NOMO-1 treated with dmso at 0.1 percent for 144 hours (cell line): Measurements from ENCODE around the gene GBP1.
"Not testable (repeated sequence)": the region's sequence is repeated elsewhere in the genome, so short reads cannot be mapped to it uniquely, and the experiment has no call there.

Experiments
- DNase-seq: peaks from one replicate; lab custom pipeline; 2025; ENCODE audit not compliant: unreplicated experiment; lab: John Stamatoyannopoulos, UW

The GBP1 gene

DNA sequence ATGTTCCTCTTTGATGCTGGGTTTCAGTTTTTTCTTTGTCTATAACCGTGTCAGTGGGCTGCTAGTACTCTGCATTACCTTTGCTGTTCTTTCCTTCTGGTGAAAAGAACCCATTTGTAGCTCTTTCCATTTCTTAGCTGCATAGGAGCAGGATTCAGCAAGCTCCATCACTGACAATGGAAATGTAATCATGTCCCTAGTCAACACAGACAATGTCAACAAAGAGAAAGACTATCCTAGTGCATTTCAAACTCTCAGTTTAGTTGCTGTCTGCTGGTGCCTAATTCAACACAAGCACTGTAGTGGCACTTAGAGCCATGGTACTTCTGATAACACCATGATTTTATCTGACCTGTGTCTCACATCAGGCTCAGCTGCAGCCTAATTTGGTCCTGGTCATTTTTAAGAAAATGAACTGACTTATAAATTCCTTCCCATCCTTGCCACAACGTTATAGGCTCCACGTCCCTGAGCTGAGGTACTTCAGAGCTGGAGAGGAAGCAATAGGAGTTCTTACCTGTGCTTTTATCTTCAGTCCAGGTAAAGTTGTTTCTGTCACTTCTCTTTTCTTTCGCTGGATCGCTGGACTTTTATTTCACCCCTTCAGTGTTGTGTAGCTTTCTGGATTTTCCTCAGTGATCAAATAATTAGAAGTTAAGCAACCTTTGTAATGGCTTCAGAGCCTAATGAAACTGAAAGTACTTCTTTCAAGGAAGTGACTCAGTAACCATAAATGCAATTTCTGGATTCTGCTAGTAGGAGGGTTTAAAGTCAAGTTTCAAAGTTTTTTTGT is 42.6 kb downstream of the GBP1 start, which contains the start of gene GBP3:
GBP3 (minus strand) TSS at position 700 of the 793 bp plus-strand sequence. CDS start 2,145 bp downstream, outside the sequence.
- DNase-seq, result peak; percentile 49

DNA sequence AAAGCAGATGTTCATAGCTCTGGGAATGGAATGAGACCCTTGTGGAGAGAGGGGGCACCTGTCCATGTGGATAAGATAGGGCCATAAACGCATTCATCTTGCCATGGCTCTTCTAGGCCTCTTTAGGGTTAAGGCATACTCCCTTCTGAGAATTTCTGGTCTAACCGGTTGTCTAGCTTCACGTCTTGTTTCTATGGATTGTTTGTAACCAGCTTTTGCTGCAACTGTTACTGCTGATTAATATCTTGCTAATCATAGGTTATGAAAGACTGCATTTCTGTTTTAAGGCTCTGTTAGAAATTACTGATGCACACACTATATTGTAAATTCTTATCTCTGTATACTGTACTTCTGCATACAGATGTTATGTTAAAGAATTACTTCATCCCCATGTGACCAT is 46.7 kb downstream of the GBP1 start:
- DNase-seq, result not testable (repeated sequence)

DNA sequence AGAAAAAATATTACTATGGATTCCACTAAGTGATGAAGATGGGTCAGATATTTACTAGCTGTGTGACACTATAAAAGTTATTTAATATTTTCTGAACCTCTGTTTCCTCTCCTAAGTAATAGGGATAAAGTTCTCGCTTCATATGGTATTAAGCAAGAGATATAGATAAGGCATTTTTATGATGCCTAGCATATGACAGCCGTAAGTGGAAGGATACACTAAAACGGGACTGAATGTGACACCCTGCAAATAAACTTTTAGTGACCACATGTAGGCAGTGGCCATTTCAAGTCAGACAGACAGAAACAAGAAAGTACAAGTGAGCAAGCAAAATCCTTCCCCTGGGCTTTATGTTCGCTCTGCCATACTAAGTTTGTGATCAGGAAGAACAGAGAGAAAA is 56.5 kb downstream of the GBP1 start:
- DNase-seq, result no peak

DNA sequence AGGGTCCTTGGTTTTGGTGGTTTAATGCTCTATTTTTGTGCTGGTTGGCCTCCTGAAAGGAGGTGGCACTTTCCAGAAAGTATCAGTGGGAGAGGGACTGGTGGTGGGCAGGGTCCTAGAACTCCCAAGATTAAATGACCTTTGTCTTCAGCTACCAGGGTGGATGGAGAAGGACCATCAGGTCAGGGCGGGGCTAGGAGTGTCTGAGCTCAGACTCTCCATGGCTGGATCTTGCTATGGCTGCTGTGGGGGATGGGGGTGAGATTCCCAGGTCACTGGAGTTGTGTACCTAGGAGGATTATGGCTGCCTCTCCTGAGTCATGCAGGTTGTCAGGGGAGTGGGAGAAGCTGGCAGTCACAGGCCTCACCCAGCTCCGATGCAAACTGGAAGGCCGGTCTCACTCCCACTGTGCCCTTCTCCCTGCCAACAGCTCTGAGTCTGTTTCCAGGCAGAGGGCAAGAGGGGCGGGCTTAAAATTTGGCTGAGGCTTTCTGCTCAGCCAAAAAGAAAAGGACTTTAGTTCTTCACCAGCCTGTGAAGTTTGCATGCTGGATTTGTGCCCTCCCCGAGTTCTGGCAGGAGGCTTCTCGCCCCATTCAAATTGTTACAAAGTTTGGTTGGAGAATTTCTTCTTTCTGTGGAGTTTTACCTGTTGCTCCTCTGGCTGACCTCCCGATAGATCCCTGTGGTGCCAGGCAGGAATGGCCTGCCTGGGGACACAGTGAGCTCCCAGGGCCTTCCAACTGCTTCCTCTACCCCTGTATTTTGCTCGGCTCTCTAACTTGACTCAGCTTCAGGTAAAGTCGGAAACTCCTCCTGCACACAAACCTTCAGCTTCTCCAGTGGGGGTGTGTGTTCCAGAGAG is 59.5 kb downstream of the GBP1 start:
- no peak for DNase-seq
